GM21576 (cell line): ENCODE measurements around the gene IRF2.
A peak's percentile ranks its signal among the peaks of the same experiment; 100 is the strongest.

ENCODE experiments used
- ATAC-seq: cut with Tn5 transposase; IDR thresholded peaks from one replicate; pipeline ENCODE4 v1.9.1; 2021; ENCODE audit warnings: mild to moderate bottlenecking, moderate library complexity; ENCODE audit not compliant: unreplicated experiment

The IRF2 gene

DNA sequence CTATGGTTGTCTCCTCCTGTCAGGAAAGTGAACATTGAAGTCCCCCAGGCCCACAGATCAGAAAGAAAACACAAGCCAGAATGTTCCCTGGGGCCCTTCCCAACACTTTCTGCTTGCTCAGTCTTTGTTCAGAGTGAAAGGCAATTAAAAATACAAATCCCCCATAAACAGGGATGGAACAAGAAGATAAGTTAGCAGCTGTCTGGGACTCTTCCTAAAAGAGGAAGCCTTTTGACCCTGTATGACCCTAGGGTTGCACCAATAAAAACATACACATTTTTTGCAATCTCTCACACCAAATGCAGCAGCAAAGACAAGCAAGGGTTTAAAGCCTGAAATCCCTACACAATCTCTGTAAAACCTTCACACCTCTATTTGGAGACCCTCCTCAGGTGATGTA lies 22.6 kb downstream of the IRF2 start:
- ATAC-seq: no peak

GRCh38 chr4:184450743-184451535 lies 23.4 kb downstream of the IRF2 start:
- no peak for ATAC-seq

DNA sequence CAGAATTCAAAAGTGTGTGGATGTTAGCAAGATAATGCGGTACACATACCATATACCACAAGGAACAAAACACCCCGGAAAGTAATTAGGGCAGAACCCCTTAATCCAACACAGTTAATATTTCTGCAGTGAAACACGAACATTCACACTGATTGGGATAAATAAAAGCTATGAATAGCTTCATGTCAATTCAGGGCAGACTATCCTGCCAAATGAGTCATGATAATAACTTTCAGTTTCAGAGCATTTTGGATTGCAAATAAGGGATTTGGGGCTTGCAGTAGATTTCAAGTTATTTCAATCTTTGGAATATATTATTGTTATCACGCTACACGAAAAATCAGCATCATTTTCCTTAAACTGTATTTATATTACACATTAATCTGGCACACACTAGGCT lies 24.3 kb downstream of the IRF2 start:
- no peak for ATAC-seq

- ATAC-seq: no peak
Measured at GRCh38 chr4:184448821-184449220, 25.5 kb downstream of the IRF2 start.

DNA sequence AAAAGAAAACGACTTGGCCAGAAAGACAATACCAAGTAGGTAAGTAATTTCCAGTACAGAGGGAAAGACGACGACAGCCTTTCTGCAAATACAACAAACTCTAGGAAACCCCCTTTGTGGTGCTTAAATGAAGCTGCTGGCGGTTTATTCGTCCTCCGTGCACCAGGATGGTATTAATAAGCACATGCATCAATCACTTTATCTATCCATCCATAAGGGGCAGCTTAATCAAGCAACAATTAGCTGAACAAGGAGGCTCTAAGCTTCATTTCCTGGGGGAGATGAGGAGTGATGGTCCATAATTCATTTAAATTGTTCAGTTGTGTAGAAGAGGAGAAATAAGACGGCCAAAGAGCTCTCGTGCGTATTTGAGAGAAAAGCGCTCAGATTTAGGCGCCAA lies 26.2 kb downstream of the IRF2 start:
- ATAC-seq: no peak

DNA sequence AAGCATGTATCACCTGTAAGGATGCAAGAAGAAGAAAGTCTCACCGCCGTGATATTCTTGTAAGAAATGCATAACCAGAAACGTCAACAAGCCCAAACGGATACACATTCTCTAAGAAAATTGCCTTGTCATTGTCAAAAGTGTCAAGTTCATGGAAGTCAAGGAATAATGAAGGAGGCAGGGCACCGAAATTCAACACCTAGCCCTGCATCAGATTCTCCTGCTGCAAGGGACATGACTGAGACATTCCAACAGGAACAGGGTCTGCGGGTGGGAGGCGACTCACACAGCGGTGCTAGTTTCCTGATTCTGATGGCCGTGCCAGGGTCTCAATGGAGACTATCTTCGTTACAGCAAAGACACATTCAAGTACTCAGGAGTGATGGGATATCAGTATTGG lies 26.7 kb downstream of the IRF2 start:
- no peak for ATAC-seq

DNA sequence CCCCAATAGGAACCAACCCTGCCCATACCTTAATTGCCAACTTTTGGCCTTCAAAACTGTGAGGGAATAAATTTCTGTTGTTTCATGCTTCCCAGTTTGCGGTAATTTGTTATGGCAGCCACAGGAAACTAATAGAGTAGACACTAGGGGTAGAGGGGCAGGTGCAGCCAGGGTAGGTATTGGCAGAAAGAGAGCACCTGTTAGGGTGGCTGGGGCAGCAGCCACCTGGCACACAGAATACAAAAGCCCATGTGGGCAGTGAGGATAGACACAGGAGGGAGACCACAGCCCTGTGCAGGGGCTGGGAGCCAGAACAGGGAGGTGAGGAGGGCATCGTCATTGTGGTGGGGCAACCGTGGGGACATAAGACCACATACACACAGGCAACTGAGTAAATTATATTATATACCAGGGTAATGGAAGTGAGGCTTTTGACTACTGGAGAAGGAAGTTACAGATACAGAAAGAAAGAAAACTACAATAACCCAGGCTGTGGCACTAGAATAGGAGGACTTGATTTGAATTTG lies 28.2 kb downstream of the IRF2 start:
- ATAC-seq: no peak

- ATAC-seq: no peak
Measured at GRCh38 chr4:184444953-184445309, 29.4 kb downstream of the IRF2 start.

DNA sequence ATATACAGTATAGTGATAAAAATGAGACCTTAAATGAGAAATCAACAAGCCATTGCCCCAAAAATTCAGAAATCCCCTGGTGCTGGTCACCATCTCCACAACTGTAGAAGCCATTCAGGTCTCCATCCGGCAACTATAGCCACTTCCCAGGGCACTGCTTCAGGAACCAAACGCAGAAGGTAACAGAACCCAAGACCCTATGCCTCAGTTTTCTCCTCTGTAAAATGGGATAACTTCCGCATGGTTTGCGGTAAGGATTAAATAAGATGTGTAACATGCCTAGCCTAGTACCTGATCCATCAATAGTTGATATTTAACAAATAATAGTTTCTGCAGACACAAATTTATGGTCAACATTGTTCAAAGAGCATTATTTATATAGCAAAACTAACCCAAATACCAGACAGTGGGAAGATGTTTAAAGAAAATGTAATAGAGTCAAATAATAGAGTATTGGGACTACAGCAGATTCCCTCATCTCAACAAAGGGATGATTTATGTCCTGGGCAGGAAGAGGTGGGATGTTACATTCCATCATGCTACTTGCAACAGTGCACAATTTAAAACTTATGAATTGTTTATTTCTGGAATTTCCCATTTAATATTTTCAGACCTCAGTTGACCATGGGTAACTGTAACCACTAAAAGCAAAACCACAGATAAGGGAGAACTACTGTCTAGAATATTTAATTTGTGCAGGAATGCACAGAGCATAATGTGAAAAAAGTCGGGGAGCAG lies 30.0 kb downstream of the IRF2 start:
- ATAC-seq: no peak

DNA sequence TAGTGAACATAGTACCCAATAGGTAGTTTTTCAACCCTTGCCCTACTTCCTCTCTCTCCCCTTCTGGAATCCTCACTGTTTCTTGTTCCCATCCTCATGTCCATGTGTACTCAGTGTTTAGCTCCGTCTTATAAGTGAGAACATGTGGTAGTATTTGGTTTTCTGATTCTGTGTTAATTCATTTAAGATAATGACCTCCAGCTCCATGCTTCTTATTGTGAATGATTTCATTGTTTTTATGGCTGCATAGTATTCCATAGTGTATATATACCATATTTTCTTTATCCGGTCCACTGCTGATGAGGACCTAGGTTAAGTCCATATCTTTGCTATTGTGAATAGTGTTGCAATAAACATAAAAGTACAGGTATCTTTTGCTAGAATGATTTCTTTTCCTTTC lies 31.0 kb downstream of the IRF2 start:
- ATAC-seq: no peak

- no peak for ATAC-seq
Measured at GRCh38 chr4:184442314-184442635, 32.1 kb downstream of the IRF2 start.

DNA sequence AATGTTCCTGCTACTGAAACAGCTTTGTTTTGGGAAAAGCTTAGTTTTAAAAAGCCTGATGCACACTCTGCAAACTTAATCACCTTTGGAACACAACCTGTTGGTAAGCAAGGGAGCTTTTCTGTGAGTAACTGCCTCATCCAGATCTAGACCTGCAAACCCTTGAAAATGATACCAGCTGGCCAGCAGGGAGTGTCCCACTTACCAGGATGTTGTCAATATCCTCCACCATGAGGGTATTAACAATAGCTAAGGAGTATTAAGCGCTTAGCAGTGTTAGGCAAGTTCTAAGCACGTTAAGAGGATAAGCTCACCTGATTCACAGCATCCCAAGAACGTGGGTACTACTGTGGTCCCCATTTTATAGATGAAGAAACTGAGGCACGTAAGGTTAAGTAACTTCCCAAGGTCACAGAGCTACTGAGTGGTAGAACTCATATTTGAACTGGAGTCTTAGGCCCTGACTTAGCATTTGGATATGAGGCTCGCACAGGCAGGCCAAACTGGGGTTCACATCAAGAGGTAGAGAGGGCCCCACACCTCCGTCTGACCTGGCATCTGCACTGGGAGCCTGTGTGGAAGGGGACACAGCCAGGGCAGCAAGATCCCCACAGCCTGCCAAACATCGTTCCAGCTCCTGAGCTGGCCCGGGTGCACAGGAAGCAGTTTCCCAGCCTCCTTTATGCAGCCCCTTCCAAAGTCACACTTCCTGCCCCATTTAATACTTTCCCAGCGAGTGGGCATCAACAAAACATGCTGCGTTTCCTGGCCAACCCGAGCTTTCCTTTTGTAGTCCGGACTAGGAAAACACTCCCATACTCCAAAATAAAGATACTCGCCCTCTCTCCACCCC lies 32.7 kb downstream of the IRF2 start:
- ATAC-seq: no peak

GRCh38 chr4:184440595-184441358 lies 33.6 kb downstream of the IRF2 start:
- ATAC-seq: no peak

DNA sequence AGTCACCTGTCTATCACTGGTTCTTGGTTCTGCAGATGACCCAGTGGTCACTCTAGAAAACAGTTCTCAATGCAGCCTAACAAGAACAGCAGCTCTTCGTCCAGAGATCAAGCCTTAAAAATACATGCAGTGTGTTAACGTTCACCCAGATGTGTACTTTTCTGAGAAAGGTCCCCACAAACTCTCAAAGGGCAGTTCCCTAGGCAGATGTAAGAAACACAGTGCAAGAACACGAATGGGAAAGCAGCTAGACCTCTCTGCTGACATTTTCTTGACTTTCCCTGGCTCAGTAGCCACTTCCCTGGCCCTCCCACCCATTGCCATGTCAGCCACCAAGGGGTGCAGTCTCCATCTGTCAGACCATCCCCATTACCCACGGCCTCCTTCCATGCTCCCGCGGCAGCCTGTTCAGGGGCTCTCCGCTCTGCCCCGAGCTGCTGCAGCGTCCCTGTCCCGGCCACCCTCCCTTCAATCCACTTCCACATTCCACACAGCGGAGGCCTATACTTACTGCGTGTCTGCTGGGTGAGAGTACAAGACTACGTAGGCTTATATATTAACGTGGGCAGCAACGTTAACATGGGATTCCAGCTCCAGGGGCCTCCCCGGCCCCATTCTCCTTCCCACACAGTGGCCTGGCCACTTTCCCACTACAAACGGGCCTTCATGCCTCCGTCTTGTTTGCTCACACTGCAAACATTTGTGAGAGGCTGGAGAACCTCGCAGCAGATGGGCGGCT lies 34.3 kb downstream of the IRF2 start:
- no peak for ATAC-seq

DNA sequence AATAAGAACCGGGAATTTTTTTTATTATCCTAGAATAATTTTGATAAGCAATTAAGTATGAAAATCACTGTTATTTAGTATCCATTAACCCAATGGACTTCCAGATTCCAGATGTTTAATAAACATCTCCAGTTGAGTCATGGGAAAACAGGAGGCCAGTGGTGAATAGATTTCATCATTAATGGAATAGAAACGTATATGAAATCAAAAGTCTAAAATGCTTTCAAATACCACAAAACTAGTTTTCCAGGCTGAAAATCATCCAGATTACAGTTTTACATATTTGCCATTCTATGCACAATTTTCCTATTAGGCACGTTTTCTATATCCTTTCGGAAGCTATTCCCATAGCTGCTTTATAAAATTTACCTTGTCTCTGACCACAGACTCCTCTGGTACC lies 35.0 kb downstream of the IRF2 start:
- no peak for ATAC-seq

DNA sequence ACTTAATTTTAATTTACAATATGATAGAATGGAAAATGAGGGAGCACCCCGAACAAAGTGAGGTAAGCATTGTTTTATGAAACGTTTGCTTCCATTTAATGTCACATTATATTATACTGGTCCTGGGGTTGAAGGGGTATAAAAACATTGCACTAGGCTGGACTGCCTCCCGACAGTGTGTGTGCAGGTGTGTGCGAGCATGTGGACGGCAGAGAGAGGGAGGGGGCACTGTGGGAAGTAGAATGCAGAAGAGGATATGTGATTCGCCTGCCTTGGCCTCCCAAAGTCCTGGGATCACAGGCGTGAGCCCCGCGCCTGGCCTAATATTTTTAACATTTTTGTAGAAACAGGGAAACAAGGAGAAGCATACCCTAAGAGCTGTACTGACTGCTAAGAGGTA lies 36.0 kb downstream of the IRF2 start:
- ATAC-seq: peak; percentile 15

GRCh38 chr4:184437565-184438265 lies 36.6 kb downstream of the IRF2 start:
- peak; percentile 47 for ATAC-seq

GRCh38 chr4:184434501-184435066 lies 39.8 kb downstream of the IRF2 start:
- ATAC-seq: no peak

DNA sequence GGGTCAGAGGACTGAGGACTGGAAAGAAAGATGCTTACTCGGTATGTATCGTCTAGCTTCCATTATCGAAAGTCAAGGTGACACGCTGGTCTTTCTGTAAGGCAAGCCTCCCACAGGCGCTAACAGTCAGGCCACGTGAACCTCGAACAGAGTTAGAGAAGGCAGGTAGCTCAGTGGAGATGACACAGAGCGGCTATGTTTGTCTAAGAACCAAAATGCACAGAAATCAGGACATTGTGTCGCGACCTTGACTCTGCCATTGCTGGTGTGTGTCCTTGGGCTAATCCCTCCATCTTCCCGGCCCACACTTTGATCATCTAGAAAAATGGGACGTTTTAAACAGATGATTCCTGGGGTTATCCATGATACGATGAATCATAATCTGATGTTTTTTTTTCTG lies 40.3 kb downstream of the IRF2 start:
- no peak for ATAC-seq
